Activated gamma-delta T cell treated with anti-CD3 and anti-CD28 coated beads, Interleukin-2, amount 50 U/mL, for 16 hours (primary cell): Measurements from ENCODE around the gene RNF183.
"Not testable (repeated sequence)": the region's sequence is repeated elsewhere in the genome, so short reads cannot be mapped to it uniquely, and the experiment has no call there.

Source experiments
- DNase-seq: peaks from one replicate; pipeline ENCODE4 v3.0.0-alpha.2; 2020; ENCODE audit warnings: low read depth

RNF183 gene

GRCh38 chr9:113274474-113275156 lies 28.6 kb downstream of the RNF183 start:
- no peak for DNase-seq

DNA sequence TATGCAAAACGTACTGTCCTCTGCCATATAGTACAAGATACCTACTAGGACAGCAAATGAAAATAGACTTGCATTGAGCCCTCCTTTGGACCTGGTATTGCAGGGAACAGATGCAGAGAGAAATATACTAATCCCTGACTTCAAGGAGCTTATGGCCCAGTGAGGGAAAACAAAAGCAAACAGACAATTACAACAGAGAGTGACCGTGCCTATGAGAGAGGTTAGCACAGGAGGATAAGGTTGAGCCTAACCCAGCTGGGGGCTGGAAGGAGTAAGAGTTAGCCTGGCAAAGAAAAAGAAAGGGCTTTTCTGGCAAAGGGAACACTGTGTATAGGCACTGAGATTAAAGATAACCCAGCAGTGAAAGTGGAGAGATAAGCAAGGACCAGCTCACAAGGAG lies 33.3 kb downstream of the RNF183 start:
- DNase-seq = no peak

GRCh38 chr9:113269355-113269754 lies 33.8 kb downstream of the RNF183 start:
- no peak for DNase-seq

DNA sequence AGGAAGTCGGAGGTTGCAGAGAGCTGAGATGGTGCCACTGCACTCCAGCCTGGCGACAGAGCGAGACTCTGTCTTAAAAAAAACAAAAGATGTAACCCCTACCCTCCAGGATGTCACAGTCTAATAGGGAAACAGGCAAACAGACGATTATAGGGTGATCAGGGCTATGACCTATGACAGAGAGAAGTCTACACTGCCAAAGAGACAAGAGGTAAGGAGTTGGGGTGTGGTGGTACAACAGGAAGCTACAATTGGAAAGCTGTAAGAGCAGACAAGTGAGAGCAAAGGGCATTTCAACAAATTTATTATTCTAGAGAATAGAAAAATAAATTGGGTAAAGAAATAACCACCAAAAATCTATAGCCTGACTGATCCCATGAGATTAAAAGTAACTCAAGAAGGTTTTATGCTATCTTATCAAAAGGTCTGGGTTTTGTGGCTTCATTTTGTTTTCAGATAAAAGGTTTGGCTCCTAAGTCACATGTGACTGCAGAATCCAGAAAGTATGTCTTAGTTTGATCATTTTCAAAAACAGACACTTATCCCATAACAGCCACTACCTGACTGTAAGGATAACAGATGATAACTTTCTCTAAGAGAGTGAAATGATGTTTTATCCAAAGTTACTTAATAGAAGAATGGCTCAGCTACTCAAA lies 35.1 kb downstream of the RNF183 start:
- no peak for DNase-seq

DNA sequence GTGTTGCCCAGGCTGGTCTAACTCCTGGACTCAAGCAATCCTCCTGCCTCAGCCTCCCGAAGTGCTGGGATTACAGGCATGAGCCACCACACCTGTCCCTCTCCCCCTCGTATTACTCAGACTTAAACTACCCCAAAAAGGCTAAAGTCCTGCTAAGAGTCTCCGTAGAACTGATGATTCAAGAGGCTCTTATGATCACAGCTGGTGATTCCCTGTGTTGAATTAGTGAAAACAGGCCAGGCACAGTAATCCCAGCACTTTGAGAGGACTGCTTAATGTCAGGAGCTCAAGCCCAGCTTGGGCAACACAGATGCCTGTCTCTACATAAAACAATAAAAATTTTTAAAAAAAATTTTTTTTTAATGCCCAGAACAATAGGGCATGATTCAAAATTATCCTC lies 37.0 kb downstream of the RNF183 start:
- no peak for DNase-seq

- no peak for DNase-seq
These were observed 41.1 kb downstream of the RNF183 start for GRCh38 chr9:113261917-113262671.

DNA sequence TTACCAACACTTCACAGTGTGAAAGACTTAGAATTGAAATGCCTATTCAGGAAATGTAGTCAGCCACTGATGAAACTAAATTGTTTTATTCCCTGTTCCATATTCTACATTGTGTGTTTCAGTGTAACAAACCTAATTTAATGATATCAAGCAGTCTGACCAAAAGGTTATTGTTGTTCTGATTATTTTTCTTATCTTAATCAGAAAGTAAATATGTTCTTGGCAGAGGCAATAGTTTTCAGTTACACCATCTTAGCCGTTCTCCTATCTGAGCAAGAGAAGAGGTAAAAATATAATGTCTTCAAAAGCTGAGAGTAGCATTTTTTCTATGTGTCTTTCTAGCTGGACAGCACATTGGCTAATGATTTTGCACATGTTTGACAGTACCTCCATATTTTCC lies 44.9 kb downstream of the RNF183 start:
- no peak for DNase-seq

DNA sequence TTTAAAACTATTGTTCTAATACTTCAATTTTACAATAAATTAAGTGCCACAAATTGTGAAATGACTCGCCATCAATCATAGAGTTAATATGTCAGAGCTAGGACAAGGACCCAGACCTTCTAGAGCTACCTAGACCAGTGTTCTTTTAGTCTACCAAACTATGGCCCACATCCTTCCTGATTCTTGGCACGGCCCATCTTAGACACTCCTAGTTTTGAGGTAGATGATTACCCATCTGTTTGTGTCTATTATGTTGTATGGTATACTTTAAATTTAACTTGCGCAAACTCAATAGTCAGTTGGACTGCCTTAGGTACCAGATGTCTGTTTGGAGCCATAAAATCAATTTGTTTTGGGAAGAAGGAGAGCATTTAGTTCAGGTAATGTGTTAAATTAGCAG lies 45.3 kb downstream of the RNF183 start:
- DNase-seq = no peak

GRCh38 chr9:113255438-113255837 lies 47.7 kb downstream of the RNF183 start:
- DNase-seq = no peak

- DNase-seq = no peak
These were observed 48.2 kb downstream of the RNF183 start for GRCh38 chr9:113254991-113255390.

GRCh38 chr9:113250807-113251206 lies 52.4 kb downstream of the RNF183 start:
- no peak for DNase-seq

DNA sequence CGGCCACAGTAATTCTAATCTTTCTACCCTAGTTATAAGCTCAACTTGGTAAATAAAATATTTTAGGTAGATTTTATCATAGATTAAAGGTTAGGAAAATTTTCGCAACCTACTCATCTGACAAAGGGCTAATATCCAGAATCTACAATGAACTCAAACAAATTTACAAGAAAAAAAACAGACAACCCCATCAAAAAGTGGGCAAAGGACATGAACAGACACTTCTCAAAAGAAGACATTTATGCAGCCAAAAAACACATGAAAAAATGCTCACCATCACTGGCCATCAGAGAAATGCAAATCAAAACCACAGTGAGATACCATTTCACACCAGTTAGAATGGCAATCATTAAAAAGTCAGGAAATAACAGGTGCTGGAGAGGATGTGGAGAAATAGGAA lies 53.5 kb downstream of the RNF183 start:
- DNase-seq = not testable (repeated sequence)

- DNase-seq = no peak
These were observed 55.5 kb downstream of the RNF183 start for GRCh38 chr9:113247640-113248039.
